ENCODE data around the gene DUSP5. TPM values are rescaled to one million over a fixed set of nuclear protein-coding genes. Genes with fewer than 3 reads are reported as not detected.
A peak's percentile ranks its signal among the peaks of the same experiment; 100 is the strongest.

The DUSP5 gene
- total RNA-seq, 1 donor from 2014 or later: 8.2 TPM

- no peak for DNase-seq (ENCODE audit: low read depth)
Measured at GRCh38 chr10:110480387-110480786, 17.3 kb upstream of the DUSP5 start.

GRCh38 chr10:110481919-110482318 lies 15.8 kb upstream of the DUSP5 start:
- no peak for DNase-seq (ENCODE audit: low read depth)

DNA sequence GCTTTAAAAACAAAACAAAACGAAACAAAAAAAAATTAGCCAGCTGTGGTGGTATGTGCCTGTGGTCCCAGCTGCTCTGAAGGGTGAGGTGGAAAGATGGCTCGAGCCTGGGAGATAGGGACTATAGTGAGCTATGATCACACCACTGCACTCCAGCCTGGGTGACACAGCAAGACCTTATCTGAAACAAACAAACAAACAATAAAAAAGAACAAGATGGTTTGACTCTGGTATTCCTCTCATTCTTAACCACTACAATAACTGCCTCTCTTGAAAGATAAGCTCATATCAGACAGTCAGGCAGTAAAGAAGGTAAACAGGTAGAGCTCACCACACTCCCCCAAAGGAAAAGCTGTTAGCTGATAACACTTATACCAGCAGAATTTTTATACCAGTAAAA lies 14.1 kb upstream of the DUSP5 start:
- no peak for DNase-seq (ENCODE audit: low read depth)

DNA sequence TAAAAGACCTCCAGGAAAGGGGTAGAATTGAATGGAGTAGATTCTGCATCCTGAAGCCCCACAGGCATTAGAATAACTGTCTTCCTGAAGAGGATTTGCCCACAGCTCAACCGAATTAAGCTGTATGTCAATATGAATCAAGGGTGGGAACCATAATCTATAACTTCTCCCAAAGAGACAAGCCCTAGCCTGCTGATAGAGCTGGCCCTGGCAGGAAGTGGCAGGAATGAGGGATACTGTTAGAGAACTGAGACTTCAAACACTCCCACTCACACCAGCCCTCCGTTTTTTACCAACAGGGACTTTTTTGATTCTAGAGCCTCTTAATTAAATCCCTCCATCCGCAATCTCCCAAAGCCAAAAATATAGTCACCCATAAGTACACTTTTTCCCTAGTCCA lies 12.2 kb upstream of the DUSP5 start:
- DNase-seq (ENCODE audit: low read depth): no peak

- DNase-seq (ENCODE audit: low read depth): no peak
Measured at GRCh38 chr10:110486680-110487410, 10.9 kb upstream of the DUSP5 start.

DNA sequence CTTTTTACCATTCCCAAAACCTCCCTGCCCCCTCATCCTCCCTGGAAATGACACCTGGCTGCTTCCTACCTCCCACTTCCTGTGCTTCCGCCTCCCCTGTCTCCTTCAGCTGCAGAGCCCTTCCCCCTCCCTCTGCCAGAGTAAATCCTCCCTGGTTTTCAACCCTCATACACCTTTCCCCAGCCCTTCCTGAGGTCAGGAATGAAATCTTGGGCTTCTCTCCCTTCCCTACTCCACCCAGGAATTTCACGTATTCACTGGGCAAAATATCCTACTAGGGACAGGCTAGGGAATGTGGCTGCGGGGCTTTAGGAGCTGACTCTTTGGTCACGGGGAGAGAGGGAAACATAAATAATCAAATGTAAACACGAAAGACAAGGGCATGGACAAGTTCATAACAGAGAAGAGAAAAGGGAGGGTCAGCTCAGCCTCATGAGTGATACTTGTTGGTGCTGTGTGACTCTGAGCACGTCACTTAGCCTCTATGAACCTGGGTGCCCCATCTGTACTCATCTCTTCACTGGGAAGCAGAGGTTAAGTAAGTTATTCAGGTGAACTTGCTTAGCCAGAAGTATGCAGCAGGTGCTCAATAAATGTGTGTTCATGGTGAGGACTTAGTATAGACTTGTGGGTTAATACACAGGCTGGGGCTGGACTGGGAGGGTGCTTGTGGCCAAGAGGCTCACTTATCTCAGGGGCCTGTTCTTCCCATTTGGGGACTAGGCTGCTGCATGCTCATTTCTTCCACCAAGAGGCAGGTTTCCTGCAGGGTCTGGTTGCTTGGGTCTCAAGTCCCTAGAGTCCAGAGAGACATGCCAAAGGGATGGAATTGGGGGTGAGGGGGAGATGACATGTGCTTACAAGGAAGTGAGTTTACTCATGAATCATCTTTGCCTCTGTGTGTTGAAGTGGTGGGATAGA lies 10.0 kb upstream of the DUSP5 start:
- peak; percentile 65 for DNase-seq (ENCODE audit: low read depth)

GRCh38 chr10:110488332-110488681 lies 9.4 kb upstream of the DUSP5 start:
- no peak for DNase-seq (ENCODE audit: low read depth)

DNA sequence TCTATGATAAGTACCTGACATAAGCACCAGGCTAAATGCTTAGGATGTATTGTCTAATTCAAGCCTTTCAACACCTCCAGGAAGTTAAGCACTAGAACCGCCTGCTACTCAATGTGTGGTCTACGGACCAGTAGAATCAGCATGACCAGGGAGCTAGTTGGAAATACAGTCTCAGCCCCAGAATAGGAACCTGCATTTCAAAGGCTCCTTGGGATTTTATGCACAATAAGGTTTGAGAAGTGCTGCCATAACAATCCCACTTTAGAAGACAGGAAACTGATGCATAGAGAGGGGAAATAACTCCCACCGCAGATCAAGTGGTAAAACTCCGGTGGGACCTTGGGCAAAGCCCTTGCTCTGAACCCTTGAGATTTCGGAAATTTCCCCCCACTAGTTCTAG lies 8.8 kb upstream of the DUSP5 start:
- no peak for DNase-seq (ENCODE audit: low read depth)

DNA sequence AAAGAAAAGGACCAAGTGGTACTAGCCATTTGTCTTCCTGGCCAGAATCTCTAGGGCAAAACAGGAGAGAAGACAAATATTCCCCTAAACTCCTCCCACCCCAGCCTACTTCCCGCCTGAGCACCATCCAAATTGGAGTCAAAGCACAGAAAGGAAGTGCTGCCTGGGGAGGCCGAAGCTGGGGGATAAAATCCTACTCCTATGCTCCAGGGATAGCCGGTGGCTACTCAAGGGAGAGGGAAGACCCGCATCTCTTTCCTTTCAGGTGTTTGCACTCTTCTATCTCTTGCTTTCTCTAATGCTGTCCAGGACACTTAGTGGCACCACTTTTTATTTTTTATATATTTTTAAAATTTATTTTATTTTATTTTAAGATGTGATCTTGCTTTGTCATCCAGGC lies 7.1 kb upstream of the DUSP5 start:
- no peak for DNase-seq (ENCODE audit: low read depth)

DNA sequence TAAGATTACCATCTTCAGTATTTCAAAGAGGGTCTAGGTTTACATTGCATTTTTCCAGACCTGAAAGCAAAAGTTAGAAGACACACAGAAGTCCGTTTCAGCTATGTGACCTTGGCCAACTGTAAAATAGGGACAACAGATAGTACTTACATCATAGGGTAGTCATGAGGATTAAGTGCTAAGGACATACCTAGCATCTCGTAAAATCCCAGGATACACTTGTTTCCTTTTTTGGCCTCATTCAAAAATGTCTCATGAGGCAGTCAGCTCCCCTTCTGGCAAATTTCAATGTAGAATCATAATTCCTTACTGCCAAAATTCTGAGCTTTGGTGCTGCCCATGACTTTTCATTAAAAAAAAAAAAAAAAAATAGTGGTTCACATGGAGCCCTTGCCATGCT lies 6.4 kb upstream of the DUSP5 start:
- DNase-seq (ENCODE audit: low read depth): no peak

DNA sequence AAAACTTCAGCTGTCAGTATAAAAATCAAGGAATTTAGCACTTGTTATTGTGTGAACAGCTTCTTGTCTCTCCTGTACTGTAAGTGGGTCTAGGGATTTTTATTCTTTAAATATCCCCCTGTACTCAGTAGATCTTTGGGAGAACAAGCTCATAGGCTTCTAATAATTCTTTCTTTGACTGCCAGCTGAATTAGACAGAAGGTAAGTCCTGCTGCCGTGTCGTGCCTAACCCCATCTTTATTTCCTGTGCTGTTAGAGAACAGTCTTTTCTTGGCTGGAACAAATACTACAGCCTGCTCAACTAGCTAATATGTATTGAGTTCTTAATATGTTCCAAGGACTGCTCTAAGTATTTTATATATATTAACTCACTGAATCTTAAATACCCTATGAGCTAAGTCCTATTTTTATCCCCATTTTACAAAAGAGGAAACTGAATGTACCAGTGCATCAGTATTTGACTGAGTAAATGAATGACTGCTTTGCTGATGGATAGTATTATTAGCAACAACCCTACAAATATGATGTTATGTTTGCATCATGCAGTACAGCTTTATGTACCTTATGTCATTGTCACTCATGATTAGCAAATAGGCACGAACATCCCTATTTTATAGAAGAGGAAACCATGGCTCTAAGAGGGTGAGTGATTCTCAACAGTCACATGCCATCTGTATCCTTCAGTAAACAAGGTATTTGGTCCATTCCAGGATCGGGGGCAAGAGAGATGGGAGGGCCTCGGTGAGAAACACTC lies 5.5 kb upstream of the DUSP5 start:
- no peak for DNase-seq (ENCODE audit: low read depth)

GRCh38 chr10:110493832-110494426 lies 3.8 kb upstream of the DUSP5 start:
- no peak for DNase-seq (ENCODE audit: low read depth)

DNA sequence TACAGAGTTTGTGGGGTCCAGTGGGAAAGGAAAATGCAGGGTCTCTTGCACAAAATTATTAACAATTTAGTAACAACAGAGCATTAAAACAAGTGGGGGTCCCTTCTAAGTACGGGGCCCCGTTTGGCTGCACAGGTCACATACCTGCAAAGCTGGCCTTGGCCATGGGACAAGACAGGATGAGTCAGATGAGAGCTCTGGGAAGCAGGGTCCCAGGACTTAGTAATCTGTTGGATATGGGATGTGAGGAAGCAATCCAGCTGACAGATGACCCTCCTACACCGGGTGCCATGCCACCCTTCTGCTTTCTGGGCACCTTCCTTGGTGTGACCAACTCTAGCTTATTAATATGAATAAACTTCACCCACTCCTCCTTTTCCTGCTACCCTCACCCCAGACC lies 3.2 kb upstream of the DUSP5 start:
- no peak for DNase-seq (ENCODE audit: low read depth)

GRCh38 chr10:110495731-110496552 lies 1.8 kb upstream of the DUSP5 start:
- peak; percentile 88 for DNase-seq (ENCODE audit: low read depth)

DNA sequence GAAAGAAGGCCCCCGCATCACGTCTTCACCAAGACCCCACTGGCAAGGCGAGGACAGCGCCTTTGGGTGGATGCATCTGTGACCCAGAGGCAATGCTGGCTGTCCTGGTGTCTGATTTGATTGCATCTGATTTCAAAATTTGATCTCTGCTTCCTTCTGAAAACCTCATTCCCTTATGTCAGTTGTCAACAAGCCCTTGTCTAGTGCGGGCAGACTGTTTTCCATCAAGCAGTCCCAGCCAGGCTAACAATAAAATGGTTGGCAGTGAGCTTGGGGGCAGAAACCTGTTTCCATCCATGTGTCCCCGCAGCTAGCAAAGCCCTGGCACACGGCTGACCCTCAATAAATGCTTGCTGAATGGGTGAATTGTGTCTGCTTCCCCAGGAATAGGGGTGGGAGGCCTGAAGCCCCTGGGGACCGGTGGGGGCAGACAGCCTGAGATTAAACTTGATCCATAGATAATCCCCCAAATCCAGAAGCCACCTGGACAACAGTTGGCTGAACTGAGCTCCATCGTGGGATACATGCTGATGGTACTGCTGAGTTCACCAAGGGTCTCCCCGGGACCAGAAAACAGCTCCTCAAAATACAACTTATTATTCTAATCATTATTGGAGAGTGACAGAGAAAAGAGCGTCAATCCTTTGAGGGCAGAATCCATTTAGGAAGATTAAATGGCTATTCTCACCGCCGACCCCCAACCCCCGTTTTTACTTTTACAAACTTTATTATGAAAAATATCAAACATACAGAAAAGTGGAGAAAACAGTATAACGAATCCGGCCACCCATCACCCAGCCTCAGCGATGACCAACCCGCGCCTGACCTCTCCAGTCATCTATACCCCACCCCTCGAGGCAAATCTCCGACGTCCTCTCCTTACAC lies 912 bp upstream of the DUSP5 start:
- DNase-seq (ENCODE audit: low read depth): no peak

- DNase-seq (ENCODE audit: low read depth): no peak
Measured at GRCh38 chr10:110498087-110498981, 627 bp downstream of the DUSP5 start.

DNA sequence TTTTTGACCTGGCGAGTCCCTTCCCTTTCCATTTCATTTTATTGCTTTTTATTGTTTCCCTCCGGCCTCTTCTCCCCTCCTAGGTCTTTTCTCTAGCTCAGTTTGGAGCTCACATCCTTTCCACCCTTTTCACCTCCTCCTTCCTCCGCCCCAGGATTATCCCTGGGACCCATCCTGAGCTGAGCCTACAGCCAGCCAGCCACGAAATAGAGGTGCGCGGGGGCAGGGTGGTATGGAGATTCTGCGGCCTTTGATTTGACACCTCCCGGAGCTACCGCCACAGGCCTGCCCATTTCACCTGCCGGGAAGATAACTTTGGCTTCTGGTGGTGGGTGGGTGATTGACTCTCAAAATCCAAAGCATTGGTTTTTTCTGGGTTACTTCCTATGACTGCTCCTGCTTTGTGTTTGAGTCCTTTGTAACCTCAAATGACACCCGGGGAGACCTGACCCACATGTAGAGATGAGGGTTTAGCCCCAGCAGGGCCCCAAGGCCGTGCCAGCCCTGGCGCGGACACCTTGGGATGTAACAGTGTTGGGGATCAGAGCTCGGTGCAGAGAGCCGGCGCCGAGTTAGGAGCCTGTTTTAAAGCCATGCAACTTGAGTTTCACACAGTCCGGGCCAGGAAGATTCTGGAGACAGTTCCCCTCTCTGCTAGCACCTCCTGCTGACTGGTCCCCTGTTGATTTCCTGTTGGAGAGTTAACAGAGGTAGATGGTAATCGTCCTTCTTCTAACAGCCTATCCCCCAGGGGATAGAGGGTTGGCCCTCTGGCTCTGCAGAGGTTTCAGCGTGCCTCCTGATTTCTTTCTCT lies 1.5 kb downstream of the DUSP5 start:
- peak; percentile 65 for DNase-seq (ENCODE audit: low read depth)

GRCh38 chr10:110499796-110500514 lies 2.2 kb downstream of the DUSP5 start:
- no peak for DNase-seq (ENCODE audit: low read depth)

All from renal cortical epithelial cell (primary cell).